WTC11 (cell line): ENCODE data around the gene CKB. TPM values are rescaled to one million over a fixed set of nuclear protein-coding genes. Genes with fewer than 3 reads are reported as not detected.

ENCODE experiments used
- ATAC-seq: fragments of 200-7000 bp; cut with Tn5 transposase; 2 replicates; pipeline ENCODE4 v1.10.0; 2021; ENCODE audit warnings: mild to moderate bottlenecking, moderate library complexity
- CTCF ChIA-PET: fragments of 300-600 bp; sonication (Branson Sonifier 250); formaldehyde crosslinking; loops from one replicate; lab custom pipeline; 2021; ENCODE audit warnings: antibody characterized with exemption; lab: Charles Lee
- POLR2A ChIA-PET: fragments of 350-600 bp; sonication (Branson Sonifier 250); formaldehyde crosslinking; loops from one replicate; lab custom pipeline; 2021; ENCODE audit warnings: antibody characterized with exemption; lab: Charles Lee
- DNase-seq: peaks from one replicate; pipeline ENCODE4 v3.0.0; 2021; ENCODE audit warnings: low spot score
- H3K27ac Mint-ChIP-seq: 2 replicates; pipeline ENCODE4 v1.8.0; 2021; ENCODE audit warnings: mixed read lengths
- H3K27me3 Mint-ChIP-seq: 2 replicates; pipeline ENCODE4 v1.8.0; 2021; ENCODE audit warnings: low read depth, mild to moderate bottlenecking, moderate library complexity, mixed read lengths
- H3K36me3 Mint-ChIP-seq: 2 replicates; pipeline ENCODE4 v1.8.0; 2021; ENCODE audit warnings: mixed read lengths
- H3K4me1 Mint-ChIP-seq: 2 replicates; pipeline ENCODE4 v1.8.0; 2022; ENCODE audit warnings: mixed read lengths
- H3K4me3 Mint-ChIP-seq: 2 replicates; pipeline ENCODE4 v1.8.0; 2021; ENCODE audit warnings: mild to moderate bottlenecking, moderate library complexity, mixed read lengths
- H3K9me3 Mint-ChIP-seq: 2 replicates; pipeline ENCODE4 v1.8.0; 2021; ENCODE audit warnings: mixed read lengths
- ATF1 ChIP-seq: sonication (generic); formaldehyde crosslinking; IDR thresholded peaks from 2 replicates; pipeline ENCODE4 v1.8.1; 2023; ENCODE audit warnings: mild to moderate bottlenecking, moderate library complexity, missing genetic modification reagents
- CBFB ChIP-seq: sonication (generic); formaldehyde crosslinking; IDR thresholded peaks from 2 replicates; pipeline ENCODE4 v1.8.1; 2022; ENCODE audit warnings: mild to moderate bottlenecking, low read depth, missing genetic modification reagents
- ELF4 ChIP-seq: sonication (generic); formaldehyde crosslinking; IDR thresholded peaks from 2 replicates; pipeline ENCODE4 v1.8.1; 2022; ENCODE audit warnings: low read depth, mild to moderate bottlenecking, moderate library complexity, missing genetic modification reagents
- JAZF1 ChIP-seq: fragments of 250-450 bp; sonication (Bioruptor Pico); IDR thresholded peaks from 2 replicates; pipeline ENCODE4 v1.9.0; 2021; ENCODE audit warnings: moderate library complexity, mild to moderate bottlenecking, inconsistent platforms
- NR2C2 ChIP-seq: sonication (generic); formaldehyde crosslinking; IDR thresholded peaks from 2 replicates; pipeline ENCODE4 v1.8.0; 2022; ENCODE audit warnings: mild to moderate bottlenecking, missing genetic modification reagents
- OVOL2 ChIP-seq: fragments of 250-450 bp; sonication (Bioruptor Pico); IDR thresholded peaks from 2 replicates; pipeline ENCODE4 v1.9.0; 2021; ENCODE audit warnings: mild to moderate bottlenecking, borderline replicate concordance
- RELA ChIP-seq: sonication (generic); formaldehyde crosslinking; IDR thresholded peaks from 2 replicates; pipeline ENCODE4 v1.8.1; 2022; ENCODE audit warnings: missing genetic modification reagents, mild to moderate bottlenecking, borderline replicate concordance
- TCF7 ChIP-seq: sonication (generic); formaldehyde crosslinking; IDR thresholded peaks from 2 replicates; pipeline ENCODE4 v1.8.0; 2022; ENCODE audit warnings: mild to moderate bottlenecking, low read depth, missing genetic modification reagents, moderate library complexity
- ZNF219 ChIP-seq: sonication (generic); formaldehyde crosslinking; IDR thresholded peaks from 2 replicates; pipeline ENCODE4 v1.8.0; 2023; ENCODE audit warnings: missing genetic modification reagents, mild to moderate bottlenecking, borderline replicate concordance
- ZNF396 ChIP-seq: fragments of 250-450 bp; sonication (Bioruptor Pico); IDR thresholded peaks from 2 replicates; pipeline ENCODE4 v1.8.0; 2021; ENCODE audit warnings: mild to moderate bottlenecking, moderate library complexity, borderline replicate concordance
- ZNF416 ChIP-seq: fragments of 250-450 bp; sonication (Bioruptor Pico); IDR thresholded peaks from 2 replicates; pipeline ENCODE4 v1.9.0; 2021; ENCODE audit warnings: mild to moderate bottlenecking, inconsistent platforms
- total RNA-seq: library from RNA; stranded (reverse); gene quantifications from 3 replicates; pipeline ENCODE4 v1.2.3, GENCODE V29; 2021
- TF ChIP-seq, protein P1 (sequence below): sonication (generic); formaldehyde crosslinking; IDR thresholded peaks from 2 replicates; pipeline ENCODE4 v1.8.1; 2022; ENCODE audit warnings: low read depth, missing genetic modification reagents, borderline replicate concordance
- TF ChIP-seq, protein P2 (sequence below): sonication (generic); formaldehyde crosslinking; IDR thresholded peaks from 2 replicates; pipeline ENCODE4 v1.8.0; 2022; ENCODE audit warnings: mild to moderate bottlenecking, missing genetic modification reagents
- TF ChIP-seq, protein P3 (sequence below): sonication (generic); formaldehyde crosslinking; IDR thresholded peaks from 2 replicates; pipeline ENCODE4 v1.8.1; 2022; ENCODE audit warnings: missing genetic modification reagents, borderline replicate concordance
- TF ChIP-seq, protein P4 (sequence below): fragments of 250-450 bp; sonication (Bioruptor Pico); IDR thresholded peaks from 2 replicates; pipeline ENCODE4 v1.9.0; 2021; ENCODE audit warnings: mild to moderate bottlenecking
- TF ChIP-seq, protein P5 (sequence below): sonication (generic); formaldehyde crosslinking; IDR thresholded peaks from 2 replicates; pipeline ENCODE4 v1.8.1; 2023; ENCODE audit warnings: mild to moderate bottlenecking, missing genetic modification reagents, moderate library complexity
- TF ChIP-seq, protein P6 (sequence below): sonication (generic); formaldehyde crosslinking; IDR thresholded peaks from 2 replicates; pipeline ENCODE4 v1.8.1; 2022; ENCODE audit warnings: mild to moderate bottlenecking, moderate library complexity, missing genetic modification reagents
- TF ChIP-seq, protein P7 (sequence below): sonication (generic); formaldehyde crosslinking; IDR thresholded peaks from 2 replicates; pipeline ENCODE4 v1.8.0; 2022; ENCODE audit warnings: mild to moderate bottlenecking, missing genetic modification reagents
- TF ChIP-seq, protein P8 (sequence below): sonication (generic); formaldehyde crosslinking; IDR thresholded peaks from 2 replicates; pipeline ENCODE4 v1.8.1; 2022; ENCODE audit warnings: mild to moderate bottlenecking, missing genetic modification reagents, moderate library complexity, borderline replicate concordance

CKB gene
- total RNA-seq, 1 experiment from 2014 or later: 555 TPM

DNA sequence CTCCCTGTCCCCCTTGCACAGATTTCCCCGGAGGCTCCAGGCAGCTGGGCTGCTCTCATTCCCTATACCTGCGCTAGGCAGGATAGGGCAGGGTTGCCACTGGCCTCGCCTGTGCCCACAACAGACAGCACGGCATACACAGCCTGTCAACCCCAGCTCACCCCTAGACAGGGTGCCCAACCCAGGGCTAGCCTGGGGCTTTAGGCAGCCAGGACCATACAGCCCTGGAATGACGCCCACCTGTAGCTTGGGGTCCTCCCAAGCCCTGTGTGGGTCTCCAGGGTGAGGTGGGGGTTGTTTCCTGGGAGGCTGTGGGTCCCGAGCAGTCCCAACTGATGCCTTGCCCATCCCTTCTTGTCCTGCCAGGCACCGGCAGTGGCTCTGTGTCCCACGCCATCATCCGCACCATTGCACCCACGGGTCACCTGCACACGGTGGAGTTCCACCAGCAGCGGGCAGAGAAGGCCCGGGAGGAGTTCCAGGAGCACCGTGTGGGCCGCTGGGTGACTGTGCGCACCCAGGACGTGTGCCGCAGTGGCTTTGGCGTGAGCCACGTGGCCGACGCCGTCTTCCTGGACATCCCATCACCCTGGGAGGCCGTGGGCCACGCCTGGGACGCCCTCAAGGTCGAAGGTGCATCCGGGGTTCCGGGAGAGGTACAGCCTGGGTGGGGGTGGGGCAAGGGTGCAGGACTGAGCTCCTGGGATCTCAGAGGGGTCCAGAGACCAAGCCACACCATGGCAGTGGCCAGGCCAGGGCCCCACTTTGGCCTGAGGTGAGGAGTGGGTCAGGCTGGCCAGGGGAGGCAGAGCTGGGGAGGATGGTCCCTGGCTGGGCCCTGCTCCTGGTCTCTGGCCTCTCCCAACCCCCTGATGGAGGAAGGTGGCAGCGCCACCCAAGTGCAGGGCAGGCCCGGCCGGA lies 9.8 kb upstream of the CKB start:
- Mint-ChIP-seq H3K27me3 (no peaks in the 10 kb centered on the region), H3K9me3 (no peaks in the 10 kb centered on the region), H3K4me1 (peaks cover 15% of the 10 kb centered on the region), H3K27ac (no peak overlapping the region)
- POLR2A ChIA-PET: no interaction called here
- no peak for DNase-seq
- TF ChIP-seq, protein P1, sequence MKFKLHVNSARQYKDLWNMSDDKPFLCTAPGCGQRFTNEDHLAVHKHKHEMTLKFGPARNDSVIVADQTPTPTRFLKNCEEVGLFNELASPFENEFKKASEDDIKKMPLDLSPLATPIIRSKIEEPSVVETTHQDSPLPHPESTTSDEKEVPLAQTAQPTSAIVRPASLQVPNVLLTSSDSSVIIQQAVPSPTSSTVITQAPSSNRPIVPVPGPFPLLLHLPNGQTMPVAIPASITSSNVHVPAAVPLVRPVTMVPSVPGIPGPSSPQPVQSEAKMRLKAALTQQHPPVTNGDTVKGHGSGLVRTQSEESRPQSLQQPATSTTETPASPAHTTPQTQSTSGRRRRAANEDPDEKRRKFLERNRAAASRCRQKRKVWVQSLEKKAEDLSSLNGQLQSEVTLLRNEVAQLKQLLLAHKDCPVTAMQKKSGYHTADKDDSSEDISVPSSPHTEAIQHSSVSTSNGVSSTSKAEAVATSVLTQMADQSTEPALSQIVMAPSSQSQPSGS: no peak
- TF ChIP-seq, protein P2, sequence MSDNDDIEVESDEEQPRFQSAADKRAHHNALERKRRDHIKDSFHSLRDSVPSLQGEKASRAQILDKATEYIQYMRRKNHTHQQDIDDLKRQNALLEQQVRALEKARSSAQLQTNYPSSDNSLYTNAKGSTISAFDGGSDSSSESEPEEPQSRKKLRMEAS (CRISPR knock-in tag): no peak
- TF ChIP-seq, protein P3, sequence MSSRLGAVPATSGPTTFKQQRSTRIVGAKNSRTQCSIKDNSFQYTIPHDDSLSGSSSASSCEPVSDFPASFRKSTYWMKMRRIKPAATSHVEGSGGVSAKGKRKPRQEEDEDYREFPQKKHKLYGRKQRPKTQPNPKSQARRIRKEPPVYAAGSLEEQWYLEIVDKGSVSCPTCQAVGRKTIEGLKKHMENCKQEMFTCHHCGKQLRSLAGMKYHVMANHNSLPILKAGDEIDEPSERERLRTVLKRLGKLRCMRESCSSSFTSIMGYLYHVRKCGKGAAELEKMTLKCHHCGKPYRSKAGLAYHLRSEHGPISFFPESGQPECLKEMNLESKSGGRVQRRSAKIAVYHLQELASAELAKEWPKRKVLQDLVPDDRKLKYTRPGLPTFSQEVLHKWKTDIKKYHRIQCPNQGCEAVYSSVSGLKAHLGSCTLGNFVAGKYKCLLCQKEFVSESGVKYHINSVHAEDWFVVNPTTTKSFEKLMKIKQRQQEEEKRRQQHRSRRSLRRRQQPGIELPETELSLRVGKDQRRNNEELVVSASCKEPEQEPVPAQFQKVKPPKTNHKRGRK (CRISPR knock-in tag): no peak
- TF ChIP-seq OVOL2 (no peak), ATF1 (CRISPR knock-in tag) (no peak)
- TF ChIP-seq, all 79 proteins: peak for 0
- no peak for ATAC-seq
- H3K36me3 Mint-ChIP-seq: no peaks in the 10 kb centered on the region
- H3K4me3 Mint-ChIP-seq: no peak overlapping the region
- CTCF ChIA-PET: interaction anchor here (1.0 to 5.8 kb wide), 4 partner anchors 10 to 32 kb away, joined by 3 to 46 read pairs (median 5); no protein-coding TSS in a partner anchor

DNA sequence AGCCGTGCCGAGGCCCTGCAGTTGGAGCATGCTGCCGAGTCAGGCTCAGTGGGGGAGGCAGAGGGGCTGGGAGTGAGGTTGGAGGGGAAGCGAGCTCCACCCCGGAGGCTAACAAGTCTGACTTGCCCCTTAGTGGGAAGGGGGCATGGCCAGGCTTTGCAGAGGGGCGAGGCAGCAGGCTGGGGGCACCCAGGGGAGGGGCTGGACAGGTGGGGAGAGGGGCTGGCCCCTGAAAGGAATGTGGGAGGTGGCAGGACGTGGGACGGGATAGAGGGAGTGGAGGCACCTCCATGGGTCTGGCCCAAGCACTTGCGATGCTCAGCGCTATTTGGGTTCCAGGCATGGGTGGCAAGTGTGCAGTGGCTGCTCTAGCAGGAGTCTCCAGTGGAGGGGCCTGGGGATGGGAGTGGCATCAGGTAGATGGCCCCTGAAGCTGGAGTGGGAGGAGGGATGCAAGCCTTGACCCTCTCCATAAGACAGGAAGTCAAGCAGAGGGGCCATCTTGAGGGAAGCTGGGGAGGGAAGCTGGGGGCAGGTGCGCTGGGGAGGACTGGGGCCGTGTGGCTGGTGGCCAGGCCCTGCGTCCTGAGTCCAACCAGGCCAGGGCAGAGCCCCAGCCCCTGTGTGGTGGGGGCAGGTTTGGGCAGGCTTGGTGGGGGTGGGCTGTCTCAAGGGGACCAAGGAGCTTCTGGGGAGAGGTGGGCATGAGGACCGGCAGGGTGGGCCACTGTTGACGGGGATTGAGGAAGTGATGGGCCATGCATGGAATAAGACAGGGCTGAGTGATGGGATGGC lies 9.0 kb upstream of the CKB start:
- ATAC-seq: no peak
- Mint-ChIP-seq H3K27me3 (no peaks in the 10 kb centered on the region; the same call in 1 of the 2 replicates), H3K4me3 (no peak overlapping the region), H3K36me3 (no peaks in the 10 kb centered on the region), H3K9me3 (no peaks in the 10 kb centered on the region), H3K27ac (no peak overlapping the region), H3K4me1 (peaks cover 15% of the 10 kb centered on the region)
- no peak for DNase-seq
- ChIA-PET CTCF (interaction anchor here (1.1 to 5.8 kb wide), 4 partner anchors 11 to 31 kb away, joined by 4 to 46 read pairs (median 26); no protein-coding TSS in a partner anchor), POLR2A (no interaction called here)
- TF ChIP-seq RELA (CRISPR knock-in tag) (no peak), ZNF219 (no peak), TCF7 (no peak), CBFB (no peak), JAZF1 (CRISPR knock-in tag) (no peak), ZNF396 (no peak), ZNF416 (CRISPR knock-in tag) (no peak), NR2C2 (no peak), ELF4 (no peak)
- TF ChIP-seq, protein P4, sequence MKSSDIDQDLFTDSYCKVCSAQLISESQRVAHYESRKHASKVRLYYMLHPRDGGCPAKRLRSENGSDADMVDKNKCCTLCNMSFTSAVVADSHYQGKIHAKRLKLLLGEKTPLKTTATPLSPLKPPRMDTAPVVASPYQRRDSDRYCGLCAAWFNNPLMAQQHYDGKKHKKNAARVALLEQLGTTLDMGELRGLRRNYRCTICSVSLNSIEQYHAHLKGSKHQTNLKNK (CRISPR knock-in tag): no peak
- TF ChIP-seq, protein P5, sequence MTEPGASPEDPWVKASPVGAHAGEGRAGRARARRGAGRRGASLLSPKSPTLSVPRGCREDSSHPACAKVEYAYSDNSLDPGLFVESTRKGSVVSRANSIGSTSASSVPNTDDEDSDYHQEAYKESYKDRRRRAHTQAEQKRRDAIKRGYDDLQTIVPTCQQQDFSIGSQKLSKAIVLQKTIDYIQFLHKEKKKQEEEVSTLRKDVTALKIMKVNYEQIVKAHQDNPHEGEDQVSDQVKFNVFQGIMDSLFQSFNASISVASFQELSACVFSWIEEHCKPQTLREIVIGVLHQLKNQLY (CRISPR knock-in tag): no peak
- TF ChIP-seq, protein P2 (CRISPR knock-in tag): no peak
- TF ChIP-seq, protein P6, sequence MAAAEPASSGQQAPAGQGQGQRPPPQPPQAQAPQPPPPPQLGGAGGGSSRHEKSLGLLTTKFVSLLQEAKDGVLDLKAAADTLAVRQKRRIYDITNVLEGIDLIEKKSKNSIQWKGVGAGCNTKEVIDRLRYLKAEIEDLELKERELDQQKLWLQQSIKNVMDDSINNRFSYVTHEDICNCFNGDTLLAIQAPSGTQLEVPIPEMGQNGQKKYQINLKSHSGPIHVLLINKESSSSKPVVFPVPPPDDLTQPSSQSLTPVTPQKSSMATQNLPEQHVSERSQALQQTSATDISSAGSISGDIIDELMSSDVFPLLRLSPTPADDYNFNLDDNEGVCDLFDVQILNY (CRISPR knock-in tag): no peak
- TF ChIP-seq, protein P1: no peak
- TF ChIP-seq, protein P7, sequence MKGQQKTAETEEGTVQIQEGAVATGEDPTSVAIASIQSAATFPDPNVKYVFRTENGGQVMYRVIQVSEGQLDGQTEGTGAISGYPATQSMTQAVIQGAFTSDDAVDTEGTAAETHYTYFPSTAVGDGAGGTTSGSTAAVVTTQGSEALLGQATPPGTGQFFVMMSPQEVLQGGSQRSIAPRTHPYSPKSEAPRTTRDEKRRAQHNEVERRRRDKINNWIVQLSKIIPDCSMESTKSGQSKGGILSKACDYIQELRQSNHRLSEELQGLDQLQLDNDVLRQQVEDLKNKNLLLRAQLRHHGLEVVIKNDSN: no peak
- TF ChIP-seq, protein P8, sequence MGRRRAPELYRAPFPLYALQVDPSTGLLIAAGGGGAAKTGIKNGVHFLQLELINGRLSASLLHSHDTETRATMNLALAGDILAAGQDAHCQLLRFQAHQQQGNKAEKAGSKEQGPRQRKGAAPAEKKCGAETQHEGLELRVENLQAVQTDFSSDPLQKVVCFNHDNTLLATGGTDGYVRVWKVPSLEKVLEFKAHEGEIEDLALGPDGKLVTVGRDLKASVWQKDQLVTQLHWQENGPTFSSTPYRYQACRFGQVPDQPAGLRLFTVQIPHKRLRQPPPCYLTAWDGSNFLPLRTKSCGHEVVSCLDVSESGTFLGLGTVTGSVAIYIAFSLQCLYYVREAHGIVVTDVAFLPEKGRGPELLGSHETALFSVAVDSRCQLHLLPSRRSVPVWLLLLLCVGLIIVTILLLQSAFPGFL (CRISPR knock-in tag): no peak
